IMR-90 (cell line): Measurements from ENCODE around the gene COA1.
"Not testable (repeated sequence)": the region's sequence is repeated elsewhere in the genome, so short reads cannot be mapped to it uniquely, and the experiment has no call there.

Experiments
- BHLHE40 ChIP-seq: fragments of 150-350 bp; IDR thresholded peaks from 2 replicates; pipeline ENCODE4 v1.6.1; 2016; ENCODE audit warnings: mild to moderate bottlenecking, low read depth, low read length
- CEBPB ChIP-seq: IDR thresholded peaks from 2 replicates; pipeline ENCODE4 v1.6.1; 2012; ENCODE audit warnings: low read depth, low read length, improper control_type of control experiment
- CHD1 ChIP-seq: IDR thresholded peaks from 2 replicates; pipeline ENCODE4 v1.6.1; 2012; ENCODE audit warnings: low read depth, low read length, improper control_type of control experiment
- MAFK ChIP-seq: IDR thresholded peaks from 2 replicates; pipeline ENCODE4 v1.6.1; 2012; ENCODE audit warnings: low read depth, low read length, improper control_type of control experiment
- MAZ ChIP-seq: IDR thresholded peaks from 2 replicates; pipeline ENCODE4 v1.6.1; 2012; ENCODE audit warnings: low read depth, mild to moderate bottlenecking, low read length, improper control_type of control experiment, moderate library complexity, borderline replicate concordance
- MXI1 ChIP-seq: IDR thresholded peaks from 2 replicates; pipeline ENCODE4 v1.6.1; 2012; ENCODE audit warnings: low read depth, mild to moderate bottlenecking, low read length, moderate library complexity, borderline replicate concordance
- POLR2A ChIP-seq: IDR thresholded peaks from 2 replicates; pipeline ENCODE4 v1.6.1; 2012; ENCODE audit warnings: mild to moderate bottlenecking, low read depth, low read length
- RAD21 ChIP-seq: IDR thresholded peaks from 2 replicates; pipeline ENCODE4 v1.6.1; 2012; ENCODE audit warnings: low read length, improper control_type of control experiment
- RCOR1 ChIP-seq: IDR thresholded peaks from 2 replicates; pipeline ENCODE4 v1.6.1; 2012; ENCODE audit warnings: mild to moderate bottlenecking, low read length, improper control_type of control experiment; ENCODE audit not compliant: insufficient replicate concordance
- RFX5 ChIP-seq: IDR thresholded peaks from 2 replicates; pipeline ENCODE4 v1.8.0; 2012; ENCODE audit warnings: low read depth, mild to moderate bottlenecking, low read length, moderate library complexity
- SMC3 ChIP-seq: fragments of 150-350 bp; IDR thresholded peaks from 2 replicates; pipeline ENCODE4 v1.6.1; 2016; ENCODE audit warnings: low read depth, mild to moderate bottlenecking, antibody characterized with exemption, low read length, moderate library complexity
- TF ChIP-seq, protein P1 (sequence below): conservative IDR thresholded peaks from 2 replicates; pipeline ENCODE4 v1.5.1; 2012; ENCODE audit warnings: mild to moderate bottlenecking, low read depth, low read length, improper control_type of control experiment
- TF ChIP-seq, protein P2 (sequence below): fragments of 150-350 bp; IDR thresholded peaks from 2 replicates; pipeline ENCODE4 v1.6.1; 2016; ENCODE audit warnings: low read depth, mild to moderate bottlenecking, low read length, moderate library complexity, borderline replicate concordance
- TF ChIP-seq, protein P3 (sequence below): fragments of 150-350 bp; IDR thresholded peaks from 2 replicates; pipeline ENCODE4 v1.6.1; 2017; ENCODE audit warnings: mild to moderate bottlenecking, antibody characterized with exemption, low read length, low read depth

DNA sequence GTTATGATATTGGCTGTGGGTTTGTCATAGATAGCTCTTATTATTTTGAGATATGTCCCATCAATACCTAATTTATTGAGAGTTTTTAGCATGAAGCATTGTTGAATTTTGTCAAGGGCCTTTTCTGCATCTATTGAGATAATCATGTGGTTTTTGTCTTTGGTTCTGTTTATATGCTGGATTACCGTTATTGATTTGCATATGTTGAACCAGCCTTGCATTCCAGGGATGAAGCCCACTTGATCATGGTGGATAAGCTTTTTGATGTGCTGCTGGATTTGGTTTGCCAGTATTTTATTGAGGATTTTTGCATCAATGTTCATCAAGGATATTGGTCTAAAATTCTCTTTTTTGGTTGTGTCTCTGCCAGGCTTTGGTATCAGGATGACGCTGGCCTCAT lies 45.9 kb upstream of the COA1 start:
- TF ChIP-seq, protein P1, sequence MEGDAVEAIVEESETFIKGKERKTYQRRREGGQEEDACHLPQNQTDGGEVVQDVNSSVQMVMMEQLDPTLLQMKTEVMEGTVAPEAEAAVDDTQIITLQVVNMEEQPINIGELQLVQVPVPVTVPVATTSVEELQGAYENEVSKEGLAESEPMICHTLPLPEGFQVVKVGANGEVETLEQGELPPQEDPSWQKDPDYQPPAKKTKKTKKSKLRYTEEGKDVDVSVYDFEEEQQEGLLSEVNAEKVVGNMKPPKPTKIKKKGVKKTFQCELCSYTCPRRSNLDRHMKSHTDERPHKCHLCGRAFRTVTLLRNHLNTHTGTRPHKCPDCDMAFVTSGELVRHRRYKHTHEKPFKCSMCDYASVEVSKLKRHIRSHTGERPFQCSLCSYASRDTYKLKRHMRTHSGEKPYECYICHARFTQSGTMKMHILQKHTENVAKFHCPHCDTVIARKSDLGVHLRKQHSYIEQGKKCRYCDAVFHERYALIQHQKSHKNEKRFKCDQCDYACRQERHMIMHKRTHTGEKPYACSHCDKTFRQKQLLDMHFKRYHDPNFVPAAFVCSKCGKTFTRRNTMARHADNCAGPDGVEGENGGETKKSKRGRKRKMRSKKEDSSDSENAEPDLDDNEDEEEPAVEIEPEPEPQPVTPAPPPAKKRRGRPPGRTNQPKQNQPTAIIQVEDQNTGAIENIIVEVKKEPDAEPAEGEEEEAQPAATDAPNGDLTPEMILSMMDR = not testable (repeated sequence)
- TF ChIP-seq RAD21, POLR2A, BHLHE40, RFX5, MXI1, RCOR1, CEBPB, SMC3, MAZ, MAFK, CHD1: not testable (repeated sequence)
- TF ChIP-seq, protein P2, sequence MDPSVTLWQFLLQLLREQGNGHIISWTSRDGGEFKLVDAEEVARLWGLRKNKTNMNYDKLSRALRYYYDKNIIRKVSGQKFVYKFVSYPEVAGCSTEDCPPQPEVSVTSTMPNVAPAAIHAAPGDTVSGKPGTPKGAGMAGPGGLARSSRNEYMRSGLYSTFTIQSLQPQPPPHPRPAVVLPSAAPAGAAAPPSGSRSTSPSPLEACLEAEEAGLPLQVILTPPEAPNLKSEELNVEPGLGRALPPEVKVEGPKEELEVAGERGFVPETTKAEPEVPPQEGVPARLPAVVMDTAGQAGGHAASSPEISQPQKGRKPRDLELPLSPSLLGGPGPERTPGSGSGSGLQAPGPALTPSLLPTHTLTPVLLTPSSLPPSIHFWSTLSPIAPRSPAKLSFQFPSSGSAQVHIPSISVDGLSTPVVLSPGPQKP = not testable (repeated sequence)
- TF ChIP-seq, protein P3, sequence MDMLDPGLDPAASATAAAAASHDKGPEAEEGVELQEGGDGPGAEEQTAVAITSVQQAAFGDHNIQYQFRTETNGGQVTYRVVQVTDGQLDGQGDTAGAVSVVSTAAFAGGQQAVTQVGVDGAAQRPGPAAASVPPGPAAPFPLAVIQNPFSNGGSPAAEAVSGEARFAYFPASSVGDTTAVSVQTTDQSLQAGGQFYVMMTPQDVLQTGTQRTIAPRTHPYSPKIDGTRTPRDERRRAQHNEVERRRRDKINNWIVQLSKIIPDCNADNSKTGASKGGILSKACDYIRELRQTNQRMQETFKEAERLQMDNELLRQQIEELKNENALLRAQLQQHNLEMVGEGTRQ = not testable (repeated sequence)
